ENCODE data around the gene SSBP1. TPM values are rescaled to one million over a fixed set of nuclear protein-coding genes. Genes with fewer than 3 reads are reported as not detected.

SSBP1 gene
- total and polyA plus RNA-seq, 9 donors = 79.3 to 228 (median 92.3) TPM

- Histone ChIP-seq H3K9me3 (no peaks in the 10 kb centered on the region), H3K27ac (no peak overlapping the region), H3K27me3 (no peaks in the 10 kb centered on the region), H3K4me3 (no peak overlapping the region), H3K36me3 (no peaks in the 10 kb centered on the region), H3K4me1 (ENCODE audit: insufficient read depth) (no peaks in the 10 kb centered on the region)
- 85 to 92% (median 91%) methylated on average over 2 of the region's 2 CpGs for WGBS, 3 donors
- DNase-seq = no peak
- TF ChIP-seq CTCF (IDR thresholded peaks at IDR 0.05) = no peak
- TF ChIP-seq POLR2A (IDR thresholded peaks at IDR 0.05) = no peak
- TF ChIP-seq EP300 (IDR thresholded peaks at IDR 0.05) = no peak
- intact Hi-C loops (cut with DNase I) = no loop called here
Observed at GRCh38 chr7:141722529-141722928, 15.6 kb upstream of the SSBP1 start.

- Histone ChIP-seq H3K27me3 (no peaks in the 10 kb centered on the region), H3K9me3 (no peaks in the 10 kb centered on the region), H3K4me1 (ENCODE audit: insufficient read depth) (no peaks in the 10 kb centered on the region), H3K36me3 (no peaks in the 10 kb centered on the region), H3K4me3 (no peak overlapping the region), H3K27ac (no peak overlapping the region)
- WGBS, 3 donors = 84 to 97% (median 97%) methylated on average over 1 of the region's 1 CpG
- DNase-seq = no peak
- intact Hi-C loops (cut with DNase I) = no loop called here
- no peak for TF ChIP-seq EP300 (IDR thresholded peaks at IDR 0.05)
- TF ChIP-seq CTCF (IDR thresholded peaks at IDR 0.05) = no peak
- no peak for TF ChIP-seq POLR2A (IDR thresholded peaks at IDR 0.05)
Observed at GRCh38 chr7:141729020-141729419, 9.1 kb upstream of the SSBP1 start.

- 70 to 82% (median 78%) methylated on average over 24 of the region's 24 CpGs for WGBS, 3 donors
- Histone ChIP-seq H3K36me3 (no peaks in the 10 kb centered on the region), H3K9me3 (no peaks in the 10 kb centered on the region), H3K4me1 (ENCODE audit: insufficient read depth) (no peaks in the 10 kb centered on the region), H3K4me3 (no peak overlapping the region), H3K27ac (no peak overlapping the region), H3K27me3 (no peaks in the 10 kb centered on the region)
- DNase-seq = no peak
- TF ChIP-seq POLR2A (IDR thresholded peaks at IDR 0.05) (no peak), CTCF (IDR thresholded peaks at IDR 0.05) (peak in 1 of 3 donors; percentile 25)
- intact Hi-C loops (cut with DNase I) = no loop called here
Observed at GRCh38 chr7:141731476-141732149, 6.5 kb upstream of the SSBP1 start.

- no peak for TF ChIP-seq EP300 (IDR thresholded peaks at IDR 0.05)
- no peak for TF ChIP-seq CTCF (IDR thresholded peaks at IDR 0.05)
- TF ChIP-seq POLR2A (IDR thresholded peaks at IDR 0.05) = no peak
- intact Hi-C loops (cut with DNase I) = no loop called here
- peak in 1 of 5 donors; percentile 22 for DNase-seq
- H3K9me3 ChIP-seq = no peaks in the 10 kb centered on the region
- H3K27ac ChIP-seq = peak overlapping the region; percentile 46 to 77
- 51 to 69% (median 62%) methylated on average over 11 of the region's 11 CpGs for WGBS, 3 donors
- H3K4me1 ChIP-seq (ENCODE audit: insufficient read depth) = peaks cover 4% of the 10 kb centered on the region
- no peaks in the 10 kb centered on the region for H3K27me3 ChIP-seq
- no peaks in the 10 kb centered on the region for H3K36me3 ChIP-seq
- peak overlapping the region; percentile 89 for H3K4me3 ChIP-seq
Observed at GRCh38 chr7:141737118-141737835, 881 bp upstream of the SSBP1 start.

Measured in ovary (tissue), 9 donors.